Keratinocyte (primary cell): ENCODE data around the gene KCNC1. TPM values are rescaled to one million over a fixed set of nuclear protein-coding genes. Genes with fewer than 3 reads are reported as not detected.
A peak's percentile ranks its signal among the peaks of the same experiment; 100 is the strongest.

ENCODE experiments used
- DNase-seq: peaks from one replicate; pipeline ENCODE4 v3.0.0-alpha.2; 2011; ENCODE audit warnings: low read depth, missing footprints, low spot score
- FAIRE-seq: peaks from 2 replicates; lab custom pipeline; 2011; peaks lifted over from hg19 to GRCh38; lab: Jason Lieb, UNC
- H2AFZ ChIP-seq: 2 replicates; pipeline ENCODE4 v1.6.0; 2012; ENCODE audit warnings: low read length, control low read depth, inconsistent platforms; ENCODE audit not compliant: control insufficient read depth
- H3K27ac ChIP-seq: 2 replicates; pipeline ENCODE4 v1.5.1; 2011; ENCODE audit warnings: low read length; ENCODE audit not compliant: control insufficient read depth, insufficient read depth
- H3K27me3 ChIP-seq: 3 replicates; pipeline ENCODE4 v1.6.0; 2011; ENCODE audit warnings: low read length; ENCODE audit not compliant: control insufficient read depth, insufficient read depth; ENCODE audit errors: extremely low read depth
- H3K36me3 ChIP-seq, 2 experiments: 2 replicates in 1 of 2; 3 replicates in 1 of 2; pipeline ENCODE4 v1.5.1; 2011; ENCODE audit warnings: low read length in 2 of 2, mild to moderate bottlenecking in 1 of 2; ENCODE audit not compliant: control insufficient read depth in 2 of 2, insufficient read depth in 2 of 2; ENCODE audit errors: extremely low read depth in 1 of 2
- H3K4me1 ChIP-seq: 3 replicates; pipeline ENCODE4 v1.5.1; 2011; ENCODE audit warnings: low read length; ENCODE audit not compliant: control insufficient read depth, insufficient read depth; ENCODE audit errors: extremely low read depth
- H3K4me2 ChIP-seq: 3 replicates; pipeline ENCODE4 v1.6.0; 2011; ENCODE audit warnings: low read depth, low read length; ENCODE audit not compliant: control insufficient read depth, insufficient read depth; ENCODE audit errors: extremely low read depth
- H3K4me3 ChIP-seq, 3 experiments: fragments of 200-600 bp in 1 of 3; sonication (generic) in 1 of 3; 2 replicates in 2 of 3; 3 replicates in 1 of 3; pipeline ENCODE4 v1.5.1; 2011 to 2016; ENCODE audit warnings: low read length in 3 of 3, mild to moderate bottlenecking in 3 of 3, control low read depth in 2 of 3, inconsistent platforms in 1 of 3, low read depth in 1 of 3, mixed read lengths in 1 of 3, mixed run types in 1 of 3, moderate library complexity in 1 of 3; ENCODE audit not compliant: control insufficient read depth in 2 of 3, insufficient read depth in 2 of 3; ENCODE audit errors: extremely low read depth in 1 of 3
- H3K79me2 ChIP-seq: 2 replicates; pipeline ENCODE4 v1.6.0; 2012; ENCODE audit warnings: low read length; ENCODE audit not compliant: control insufficient read depth, insufficient read depth
- H3K9ac ChIP-seq: 3 replicates; pipeline ENCODE4 v1.6.0; 2011; ENCODE audit warnings: low read length; ENCODE audit not compliant: control insufficient read depth, insufficient read depth; ENCODE audit errors: extremely low read depth
- H3K9me1 ChIP-seq: 3 replicates; pipeline ENCODE4 v1.6.0; 2011; ENCODE audit warnings: low read length; ENCODE audit not compliant: control insufficient read depth, insufficient read depth; ENCODE audit errors: extremely low read depth
- H3K9me3 ChIP-seq: 2 replicates; pipeline ENCODE4 v1.5.1; 2012; ENCODE audit warnings: low read depth, low read length; ENCODE audit not compliant: control insufficient read depth
- H4K20me1 ChIP-seq: 3 replicates; pipeline ENCODE4 v1.6.0; 2011; ENCODE audit warnings: low read length; ENCODE audit not compliant: control insufficient read depth, insufficient read depth; ENCODE audit errors: extremely low read depth
- EZH2 ChIP-seq: IDR thresholded peaks from one replicate; pipeline ENCODE4 v1.6.1; 2012; ENCODE audit warnings: inconsistent platforms, mild to moderate bottlenecking, low read length, moderate library complexity
- dilution Hi-C: fragments of 300-500 bp; cut with MboI; formaldehyde crosslinking; loops from one replicate; pipeline ENCODE4 v1.7.0; 2020; ENCODE audit warnings: low sequenced_read_pairs; ENCODE audit not compliant: extremely low pct_ligation_motif_present
- polyA plus RNA-seq, 5 experiments: library from polyadenylated mRNA; depleted of rRNA in 3 of 5; stranded (reverse) in 3 of 5; stranded (forward) in 1 of 5; unstranded in 1 of 5; fragments of >200 nt; gene quantifications; 1 replicate in 1 of 5; 2 replicates in 3 of 5; 3 replicates in 1 of 5; pipeline versions ENCODE4 v1.2.1 to v1.2.3, GENCODE V29; 2011 to 2012; ENCODE audit warnings: missing spikeins in 2 of 5, low read depth in 1 of 5, low replicate concordance in 1 of 5
- TF ChIP-seq, protein P1 (sequence below), 3 experiments: IDR thresholded peaks in 1 of 3; conservative IDR thresholded peaks in 1 of 3; optimal IDR thresholded peaks in 1 of 3; 2 replicates in 2 of 3; 3 replicates in 1 of 3; pipeline versions ENCODE3 to v1.5.1; 2011; ENCODE audit warnings: low read length in 3 of 3, mild to moderate bottlenecking in 3 of 3, moderate library complexity in 2 of 3, control low read depth in 1 of 3, inconsistent platforms in 1 of 3; ENCODE audit not compliant: insufficient read depth in 2 of 3; ENCODE audit errors: extremely low read depth in 1 of 3

Gene KCNC1
- polyA plus RNA-seq, 1 donor (not counting 4 experiments of a cell fraction or from before 2014, with no cell fraction given) = not detected

DNA sequence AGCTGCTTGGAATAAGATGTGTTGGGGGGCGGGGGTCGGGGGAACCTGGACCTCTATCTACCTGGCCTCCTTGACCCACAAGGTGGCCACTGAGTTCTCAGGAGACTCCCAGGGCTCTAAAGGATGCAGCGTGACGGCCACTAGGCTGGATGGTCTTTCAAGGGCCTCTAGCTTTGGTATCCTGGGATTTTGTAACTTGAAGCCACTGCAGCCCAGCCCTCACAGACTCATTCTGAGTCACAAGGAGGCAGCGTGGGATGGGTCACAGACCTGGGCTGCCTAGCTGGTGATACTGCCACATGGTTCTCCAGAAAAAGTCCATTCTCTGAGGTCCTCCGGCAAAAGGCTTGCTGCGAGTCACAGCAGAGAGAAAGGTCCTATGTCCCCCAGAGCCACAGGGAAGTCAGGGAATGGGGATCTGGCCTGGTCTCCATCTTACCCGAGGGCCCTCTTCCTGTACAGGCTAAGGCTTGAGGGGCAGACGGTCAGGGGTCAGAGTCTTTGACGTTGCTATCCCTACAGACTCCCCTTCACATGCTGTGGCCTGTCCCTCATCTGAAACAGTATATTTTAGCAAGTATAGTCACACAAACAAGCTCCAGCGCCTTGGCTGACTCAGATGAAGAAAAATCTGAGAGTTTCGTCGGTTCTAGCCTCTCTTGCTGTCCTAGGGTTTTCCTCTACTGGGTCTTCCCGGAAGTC, 52.4 kb downstream of the KCNC1 start:
- FAIRE-seq (no peak), DNase-seq (no peak)
- Histone ChIP-seq H3K9me3 (no peaks in the 10 kb centered on the region), H3K27ac (peak overlapping the region; percentile 42), H3K79me2 (no peaks in the 10 kb centered on the region), H3K4me2 (peak overlapping the region; percentile 34), H3K27me3 (peaks cover 4% of the 10 kb centered on the region), H3K4me3 (no peak overlapping the region), H3K9ac (no peak overlapping the region), H4K20me1 (no peaks in the 10 kb centered on the region), H2AFZ (no peak overlapping the region), H3K9me1 (no peaks in the 10 kb centered on the region), H3K36me3 (no peaks in the 10 kb centered on the region), H3K4me1 (peaks cover 18% of the 10 kb centered on the region)
- dilution Hi-C loops = no loop called here
- TF ChIP-seq EZH2 = no peak
- TF ChIP-seq, protein P1, sequence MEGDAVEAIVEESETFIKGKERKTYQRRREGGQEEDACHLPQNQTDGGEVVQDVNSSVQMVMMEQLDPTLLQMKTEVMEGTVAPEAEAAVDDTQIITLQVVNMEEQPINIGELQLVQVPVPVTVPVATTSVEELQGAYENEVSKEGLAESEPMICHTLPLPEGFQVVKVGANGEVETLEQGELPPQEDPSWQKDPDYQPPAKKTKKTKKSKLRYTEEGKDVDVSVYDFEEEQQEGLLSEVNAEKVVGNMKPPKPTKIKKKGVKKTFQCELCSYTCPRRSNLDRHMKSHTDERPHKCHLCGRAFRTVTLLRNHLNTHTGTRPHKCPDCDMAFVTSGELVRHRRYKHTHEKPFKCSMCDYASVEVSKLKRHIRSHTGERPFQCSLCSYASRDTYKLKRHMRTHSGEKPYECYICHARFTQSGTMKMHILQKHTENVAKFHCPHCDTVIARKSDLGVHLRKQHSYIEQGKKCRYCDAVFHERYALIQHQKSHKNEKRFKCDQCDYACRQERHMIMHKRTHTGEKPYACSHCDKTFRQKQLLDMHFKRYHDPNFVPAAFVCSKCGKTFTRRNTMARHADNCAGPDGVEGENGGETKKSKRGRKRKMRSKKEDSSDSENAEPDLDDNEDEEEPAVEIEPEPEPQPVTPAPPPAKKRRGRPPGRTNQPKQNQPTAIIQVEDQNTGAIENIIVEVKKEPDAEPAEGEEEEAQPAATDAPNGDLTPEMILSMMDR (optimal IDR thresholded peaks at IDR 0.05 in 1 of 3, IDR thresholded peaks at IDR 0.05 in 1 of 3, conservative IDR thresholded peaks at IDR 0.05 in 1 of 3; ENCODE audit: extremely low read depth in 1 of 3, insufficient read depth in 2 of 3, low read length in 3 of 3) = no peak

DNA sequence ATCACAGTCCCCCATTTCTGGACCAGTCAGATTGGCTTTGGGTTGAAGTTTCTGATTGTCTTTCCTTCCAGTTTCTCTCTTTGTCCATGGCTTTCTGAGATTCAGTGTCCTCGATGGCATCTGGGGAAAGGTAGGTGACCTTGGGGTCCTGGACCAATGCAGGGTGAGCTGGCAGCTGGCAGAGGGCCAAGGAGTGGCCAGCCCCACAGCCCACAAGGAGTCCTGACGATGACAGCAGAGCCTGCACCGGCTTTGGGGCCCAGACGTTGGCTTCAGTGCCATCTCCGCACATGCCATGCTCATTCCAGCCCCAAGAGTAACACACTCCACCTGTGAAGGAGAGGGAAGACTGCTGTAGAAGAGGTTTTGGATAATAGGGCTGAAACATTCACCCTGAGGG, 53.5 kb downstream of the KCNC1 start:
- H3K9me3 ChIP-seq = no peaks in the 10 kb centered on the region
- no peaks in the 10 kb centered on the region for H3K27me3 ChIP-seq
- TF ChIP-seq, protein P1 (optimal IDR thresholded peaks at IDR 0.05 in 1 of 3, IDR thresholded peaks at IDR 0.05 in 1 of 3, conservative IDR thresholded peaks at IDR 0.05 in 1 of 3; ENCODE audit: extremely low read depth in 1 of 3, insufficient read depth in 2 of 3, low read length in 3 of 3) = no peak
- no peak for TF ChIP-seq EZH2
- no peak overlapping the region for H3K4me3 ChIP-seq
- FAIRE-seq = no peak
- no peak overlapping the region for H2AFZ ChIP-seq
- H3K4me1 ChIP-seq = peaks cover 18% of the 10 kb centered on the region
- no peaks in the 10 kb centered on the region for H3K79me2 ChIP-seq
- H3K9me1 ChIP-seq = no peaks in the 10 kb centered on the region
- H3K9ac ChIP-seq = no peak overlapping the region
- H4K20me1 ChIP-seq = no peaks in the 10 kb centered on the region
- dilution Hi-C loops = no loop called here
- H3K36me3 ChIP-seq = no peaks in the 10 kb centered on the region
- H3K4me2 ChIP-seq = no peak overlapping the region
- no peak for DNase-seq
- no peak overlapping the region for H3K27ac ChIP-seq
